OCI-LY3 (cell line): ENCODE data around the gene ABCA4.

ENCODE experiments used
- H2AFZ ChIP-seq: fragments of 200-600, 300-600 bp; shearing (Covaris generic); 2 replicates; pipeline ENCODE4 v1.6.0; 2014; ENCODE audit warnings: antibody characterized with exemption, low read depth, low read length
- H3K27ac ChIP-seq: fragments of 200-600, 300-600 bp; sonication (generic); 2 replicates; pipeline ENCODE4 v1.5.1; 2014; ENCODE audit warnings: mild to moderate bottlenecking, low read length, moderate library complexity, mixed read lengths
- H3K27me3 ChIP-seq: fragments of 200-600, 300-600 bp; sonication (generic); 2 replicates; pipeline ENCODE4 v1.6.1; 2014; ENCODE audit warnings: low read depth, low read length, mixed read lengths
- H3K36me3 ChIP-seq: fragments of 200-600, 300-600 bp; sonication (generic); replicated peaks from 2 replicates; pipeline ENCODE3; 2014; ENCODE audit warnings: low read depth, low read length, mixed read lengths
- H3K4me1 ChIP-seq: fragments of 300-600, 200-600 bp; sonication (generic); 2 replicates; pipeline ENCODE4 v1.6.1; 2014; ENCODE audit warnings: low read length, mixed read lengths
- H3K4me2 ChIP-seq: fragments of 200-600, 300-600 bp; sonication (generic); 2 replicates; pipeline ENCODE4 v1.6.1; 2014; ENCODE audit warnings: low read length, mixed read lengths
- H3K4me3 ChIP-seq: fragments of 300-600, 200-600 bp; sonication (generic); 2 replicates; pipeline ENCODE4 v1.5.1; 2014; ENCODE audit warnings: antibody characterized with exemption, mild to moderate bottlenecking, low read length, moderate library complexity
- H3K79me2 ChIP-seq: fragments of 300-600, 200-600 bp; shearing (Covaris generic); 2 replicates; pipeline ENCODE4 v1.6.1; 2014; ENCODE audit warnings: mild to moderate bottlenecking, low read length, mixed read lengths
- H3K9ac ChIP-seq: fragments of 300-600, 200-600 bp; shearing (Covaris generic); 2 replicates; pipeline ENCODE4 v1.6.0; 2014; ENCODE audit warnings: mild to moderate bottlenecking, low read length, moderate library complexity
- H3K9me3 ChIP-seq: fragments of 200-600, 300-600 bp; shearing (Covaris generic); 2 replicates; pipeline ENCODE4 v1.6.1; 2014; ENCODE audit warnings: low read length, mixed read lengths; ENCODE audit not compliant: insufficient read depth
- H4K20me1 ChIP-seq: fragments of 200-600, 300-600 bp; sonication (generic); 2 replicates; pipeline ENCODE4 v1.6.1; 2016; ENCODE audit warnings: low read length, mixed read lengths; ENCODE audit not compliant: insufficient read depth
- CTCF ChIP-seq: fragments of 200-600, 300-600 bp; sonication (generic); IDR thresholded peaks from 2 replicates; pipeline ENCODE4 v1.5.1; 2014; ENCODE audit warnings: antibody characterized with exemption, low read length, low read depth
- EZH2phosphoT487 ChIP-seq: fragments of 200-600 bp; shearing (Covaris generic); IDR thresholded peaks from 2 replicates; pipeline ENCODE4 v1.6.1; 2018; ENCODE audit warnings: antibody characterized with exemption, mixed run types, low read depth

The ABCA4 gene

GRCh38 chr1:94118013-94118412 lies 2.9 kb downstream of the ABCA4 start:
- Histone ChIP-seq H3K9ac (no peak overlapping the region), H4K20me1 (no peaks in the 10 kb centered on the region), H3K4me1 (no peaks in the 10 kb centered on the region), H2AFZ (no peak overlapping the region), H3K27me3 (peaks cover 34% of the 10 kb centered on the region), H3K4me3 (no peak overlapping the region), H3K27ac (no peak overlapping the region), H3K79me2 (no peaks in the 10 kb centered on the region), H3K36me3 (no peaks in the 10 kb centered on the region), H3K9me3 (no peaks in the 10 kb centered on the region), H3K4me2 (no peak overlapping the region)
- no peak for TF ChIP-seq CTCF
- no peak for TF ChIP-seq EZH2phosphoT487

DNA sequence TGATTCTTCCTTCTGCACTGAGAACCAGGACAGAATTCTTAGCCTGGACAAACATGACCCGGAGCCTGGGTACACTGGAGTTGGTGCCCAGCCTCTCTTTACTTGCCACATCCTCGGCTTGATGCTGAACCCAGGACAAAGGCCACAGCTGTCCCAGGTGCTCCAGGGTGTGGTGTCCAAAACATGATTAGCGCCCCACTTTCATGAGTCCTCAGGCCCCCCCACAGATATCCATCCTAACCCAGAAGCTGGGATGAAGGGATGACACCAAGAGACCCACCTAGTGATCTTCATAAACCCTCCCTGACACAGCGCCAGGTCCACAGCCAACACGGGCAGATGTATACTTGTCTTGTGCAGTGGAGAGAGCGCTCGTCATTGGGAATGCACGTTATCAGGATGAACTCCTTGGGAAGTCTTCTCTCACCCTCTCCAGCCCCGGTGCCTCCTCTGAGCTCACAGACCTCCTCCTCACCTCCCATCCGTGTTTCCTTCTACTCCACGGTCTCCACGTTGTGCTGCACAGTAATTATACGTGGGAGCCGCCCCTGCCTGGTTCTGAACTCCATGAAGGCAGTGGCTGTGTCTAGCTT lies 3.6 kb downstream of the ABCA4 start:
- H3K27ac ChIP-seq, result no peak overlapping the region
- H3K79me2 ChIP-seq, result no peaks in the 10 kb centered on the region
- no peaks in the 10 kb centered on the region for H3K36me3 ChIP-seq
- H3K4me3 ChIP-seq, result no peak overlapping the region
- TF ChIP-seq CTCF, result no peak
- TF ChIP-seq EZH2phosphoT487, result no peak
- no peak overlapping the region for H3K9ac ChIP-seq
- H3K27me3 ChIP-seq, result peaks cover 36% of the 10 kb centered on the region
- no peaks in the 10 kb centered on the region for H3K4me1 ChIP-seq
- no peak overlapping the region for H2AFZ ChIP-seq
- H3K9me3 ChIP-seq, result no peaks in the 10 kb centered on the region
- no peak overlapping the region for H3K4me2 ChIP-seq
- H4K20me1 ChIP-seq, result no peaks in the 10 kb centered on the region

DNA sequence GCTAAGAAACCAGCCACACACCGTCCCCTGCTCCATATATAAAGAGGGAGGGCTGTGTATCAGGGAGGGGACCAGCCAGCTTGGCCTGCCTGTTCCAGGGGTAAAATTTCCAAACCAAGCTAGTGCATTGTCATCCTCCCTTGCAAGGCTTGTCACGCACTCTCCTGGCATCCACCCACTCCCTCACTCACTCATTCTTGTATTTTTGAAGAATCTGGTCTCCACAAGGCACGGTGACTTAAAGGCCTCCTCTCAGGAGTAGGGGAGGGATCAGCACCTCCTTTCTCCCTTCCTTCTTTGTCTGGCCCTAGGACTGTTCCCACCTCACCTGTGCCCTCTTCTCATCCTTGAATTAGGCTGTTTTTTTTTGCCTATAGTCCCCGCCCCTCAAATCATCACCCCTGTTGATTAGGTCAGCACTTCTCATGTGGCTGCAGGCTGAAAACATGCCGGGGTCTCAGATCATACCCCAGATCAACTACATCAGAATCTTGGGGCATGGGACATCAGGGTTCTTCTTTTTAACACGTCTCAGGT lies 5.0 kb downstream of the ABCA4 start:
- no peak overlapping the region for H2AFZ ChIP-seq
- peaks cover 48% of the 10 kb centered on the region for H3K27me3 ChIP-seq
- H4K20me1 ChIP-seq, result no peaks in the 10 kb centered on the region; the same call in 1 of the 2 replicates
- no peaks in the 10 kb centered on the region for H3K79me2 ChIP-seq
- no peak overlapping the region for H3K4me2 ChIP-seq
- no peaks in the 10 kb centered on the region for H3K9me3 ChIP-seq
- H3K36me3 ChIP-seq, result no peaks in the 10 kb centered on the region
- no peak overlapping the region for H3K4me3 ChIP-seq
- H3K9ac ChIP-seq, result no peak overlapping the region
- H3K27ac ChIP-seq, result no peak overlapping the region
- 0 out of 2 replicates have a peak, but pooled peaks cover 4% of the 10 kb centered on the region for H3K4me1 ChIP-seq
- TF ChIP-seq CTCF (no peak), EZH2phosphoT487 (no peak)

GRCh38 chr1:94115254-94115899 lies 5.6 kb downstream of the ABCA4 start:
- 0 out of 2 replicates have a peak, but pooled peaks cover 4% of the 10 kb centered on the region for H3K4me1 ChIP-seq

More at GRCh38 chr1:94115254-94115899, 5.6 kb downstream of the ABCA4 start:
- Histone ChIP-seq H4K20me1 (no peaks in the 10 kb centered on the region; the same call in 1 of the 2 replicates), H3K27ac (no peak overlapping the region), H3K4me2 (no peak overlapping the region), H3K9me3 (no peaks in the 10 kb centered on the region), H3K27me3 (peaks cover 54% of the 10 kb centered on the region), H3K79me2 (no peaks in the 10 kb centered on the region), H2AFZ (no peak overlapping the region), H3K36me3 (no peaks in the 10 kb centered on the region), H3K9ac (no peak overlapping the region), H3K4me3 (no peak overlapping the region)
- no peak for TF ChIP-seq EZH2phosphoT487
- no peak for TF ChIP-seq CTCF
